Thyroid gland (tissue), 4 donors: ENCODE results near the gene SDHAF1.

Experiments
- CTCF ChIP-seq, 6 experiments: fragments of 200-600 bp in 3 of 6; fragments of 450-650 bp in 3 of 6; sonication (generic) in 3 of 6; IDR thresholded peaks; one replicate each; pipeline ENCODE4 v1.5.1; 2016 to 2019; ENCODE audit warnings: antibody characterized with exemption in 6 of 6, mild to moderate bottlenecking in 2 of 6, inconsistent platforms in 1 of 6, moderate library complexity in 1 of 6
- POLR2A ChIP-seq, 2 donors: fragments of 450-650 bp; IDR thresholded peaks; one replicate each; pipeline ENCODE4 v1.6.1; 2017; ENCODE audit warnings: antibody characterized with exemption in 2 of 2, mild to moderate bottlenecking in 2 of 2, moderate library complexity in 1 of 2

- TF ChIP-seq CTCF (IDR thresholded peaks at IDR 0.05): no peak
- TF ChIP-seq POLR2A (IDR thresholded peaks at IDR 0.05): no peak
Observed at GRCh38 chr19:35955881-35956634, 38.9 kb upstream of the SDHAF1 start.
